Measurements from ENCODE around the gene CLCN6.

Gene CLCN6

DNA sequence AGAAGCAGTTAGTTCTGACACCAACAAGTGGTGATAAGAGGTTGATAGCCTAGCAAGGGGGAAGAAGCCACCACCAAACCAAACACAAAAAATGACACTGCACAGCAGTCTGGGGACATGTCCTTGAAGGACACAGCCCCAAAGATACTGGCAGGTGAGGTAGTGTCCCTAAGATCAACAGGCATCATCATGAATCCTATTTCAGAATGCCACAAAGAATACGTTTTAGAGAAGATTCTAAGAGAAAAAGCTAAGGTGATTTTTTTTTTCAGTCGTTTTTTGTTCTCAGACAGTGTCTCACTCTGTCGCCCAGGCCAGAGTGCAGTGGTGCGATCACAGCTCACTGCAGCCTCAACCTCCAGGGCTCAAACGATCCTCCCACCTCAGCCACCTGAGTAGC lies 19.8 kb upstream of the CLCN6 start:
- no peak for DNase-seq (ENCODE audit: low read depth in 1 of 2, low spot score in 1 of 2)
- TF ChIP-seq, protein P1, sequence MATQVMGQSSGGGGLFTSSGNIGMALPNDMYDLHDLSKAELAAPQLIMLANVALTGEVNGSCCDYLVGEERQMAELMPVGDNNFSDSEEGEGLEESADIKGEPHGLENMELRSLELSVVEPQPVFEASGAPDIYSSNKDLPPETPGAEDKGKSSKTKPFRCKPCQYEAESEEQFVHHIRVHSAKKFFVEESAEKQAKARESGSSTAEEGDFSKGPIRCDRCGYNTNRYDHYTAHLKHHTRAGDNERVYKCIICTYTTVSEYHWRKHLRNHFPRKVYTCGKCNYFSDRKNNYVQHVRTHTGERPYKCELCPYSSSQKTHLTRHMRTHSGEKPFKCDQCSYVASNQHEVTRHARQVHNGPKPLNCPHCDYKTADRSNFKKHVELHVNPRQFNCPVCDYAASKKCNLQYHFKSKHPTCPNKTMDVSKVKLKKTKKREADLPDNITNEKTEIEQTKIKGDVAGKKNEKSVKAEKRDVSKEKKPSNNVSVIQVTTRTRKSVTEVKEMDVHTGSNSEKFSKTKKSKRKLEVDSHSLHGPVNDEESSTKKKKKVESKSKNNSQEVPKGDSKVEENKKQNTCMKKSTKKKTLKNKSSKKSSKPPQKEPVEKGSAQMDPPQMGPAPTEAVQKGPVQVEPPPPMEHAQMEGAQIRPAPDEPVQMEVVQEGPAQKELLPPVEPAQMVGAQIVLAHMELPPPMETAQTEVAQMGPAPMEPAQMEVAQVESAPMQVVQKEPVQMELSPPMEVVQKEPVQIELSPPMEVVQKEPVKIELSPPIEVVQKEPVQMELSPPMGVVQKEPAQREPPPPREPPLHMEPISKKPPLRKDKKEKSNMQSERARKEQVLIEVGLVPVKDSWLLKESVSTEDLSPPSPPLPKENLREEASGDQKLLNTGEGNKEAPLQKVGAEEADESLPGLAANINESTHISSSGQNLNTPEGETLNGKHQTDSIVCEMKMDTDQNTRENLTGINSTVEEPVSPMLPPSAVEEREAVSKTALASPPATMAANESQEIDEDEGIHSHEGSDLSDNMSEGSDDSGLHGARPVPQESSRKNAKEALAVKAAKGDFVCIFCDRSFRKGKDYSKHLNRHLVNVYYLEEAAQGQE (IDR thresholded peaks at IDR 0.05; ENCODE audit: insufficient replicate concordance, low read depth): no peak
- TF ChIP-seq GABPA (IDR thresholded peaks at IDR 0.05; ENCODE audit: low read depth): no peak
- TF ChIP-seq POLR2AphosphoS5 (IDR thresholded peaks at IDR 0.05; ENCODE audit: low read depth): no peak
- TF ChIP-seq, protein P2, sequence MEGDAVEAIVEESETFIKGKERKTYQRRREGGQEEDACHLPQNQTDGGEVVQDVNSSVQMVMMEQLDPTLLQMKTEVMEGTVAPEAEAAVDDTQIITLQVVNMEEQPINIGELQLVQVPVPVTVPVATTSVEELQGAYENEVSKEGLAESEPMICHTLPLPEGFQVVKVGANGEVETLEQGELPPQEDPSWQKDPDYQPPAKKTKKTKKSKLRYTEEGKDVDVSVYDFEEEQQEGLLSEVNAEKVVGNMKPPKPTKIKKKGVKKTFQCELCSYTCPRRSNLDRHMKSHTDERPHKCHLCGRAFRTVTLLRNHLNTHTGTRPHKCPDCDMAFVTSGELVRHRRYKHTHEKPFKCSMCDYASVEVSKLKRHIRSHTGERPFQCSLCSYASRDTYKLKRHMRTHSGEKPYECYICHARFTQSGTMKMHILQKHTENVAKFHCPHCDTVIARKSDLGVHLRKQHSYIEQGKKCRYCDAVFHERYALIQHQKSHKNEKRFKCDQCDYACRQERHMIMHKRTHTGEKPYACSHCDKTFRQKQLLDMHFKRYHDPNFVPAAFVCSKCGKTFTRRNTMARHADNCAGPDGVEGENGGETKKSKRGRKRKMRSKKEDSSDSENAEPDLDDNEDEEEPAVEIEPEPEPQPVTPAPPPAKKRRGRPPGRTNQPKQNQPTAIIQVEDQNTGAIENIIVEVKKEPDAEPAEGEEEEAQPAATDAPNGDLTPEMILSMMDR (IDR thresholded peaks at IDR 0.05; ENCODE audit: insufficient read depth, low read length): no peak
- no peak for TF ChIP-seq SPI1 (IDR thresholded peaks at IDR 0.05; ENCODE audit: borderline replicate concordance, low read depth)
- Histone ChIP-seq H3K4me3 (replicated peaks; ENCODE audit: insufficient read depth, low read length) (no peak overlapping the region), H3K27me3 (ENCODE audit: insufficient read depth, poor library complexity, severe bottlenecking) (no peaks in the 10 kb centered on the region), H3K27ac (replicated peaks) (no peak overlapping the region)

DNA sequence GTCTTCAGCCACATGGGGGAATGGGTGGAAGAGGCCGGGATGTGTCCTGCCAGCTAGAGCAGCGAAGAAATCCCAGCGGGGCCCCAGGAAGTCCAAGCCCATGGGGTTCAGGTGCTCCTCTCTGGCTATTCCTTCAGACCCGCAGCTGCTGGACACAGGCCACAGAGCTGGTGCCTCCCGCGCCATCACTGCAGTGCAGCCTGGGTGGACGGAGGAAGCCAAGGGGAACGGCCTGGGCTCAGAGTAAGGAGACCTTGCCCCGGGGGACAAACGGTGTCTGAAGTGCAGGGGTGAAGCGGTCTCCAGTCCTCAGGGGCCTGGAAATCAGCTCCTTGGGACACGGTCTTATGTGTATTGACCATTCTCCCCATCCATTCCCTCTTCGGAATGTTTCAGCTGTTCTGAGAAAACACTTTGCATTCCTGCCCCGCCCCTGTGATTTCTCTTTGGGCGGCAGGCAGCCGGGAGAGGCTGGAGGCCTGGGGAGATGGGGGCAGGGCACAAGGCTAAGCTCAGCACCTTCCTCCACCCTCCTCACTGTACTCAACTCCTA lies 18.7 kb upstream of the CLCN6 start:
- DNase-seq (ENCODE audit: low read depth in 1 of 2, low spot score in 1 of 2): no peak
- Histone ChIP-seq H3K27ac (replicated peaks) (no peak overlapping the region), H3K4me3 (replicated peaks; ENCODE audit: insufficient read depth, low read length) (no peak overlapping the region), H3K27me3 (ENCODE audit: insufficient read depth, poor library complexity, severe bottlenecking) (no peaks in the 10 kb centered on the region)
- no peak for TF ChIP-seq GABPA (IDR thresholded peaks at IDR 0.05; ENCODE audit: low read depth)
- TF ChIP-seq, protein P1 (IDR thresholded peaks at IDR 0.05; ENCODE audit: insufficient replicate concordance, low read depth): no peak
- TF ChIP-seq, protein P2 (IDR thresholded peaks at IDR 0.05; ENCODE audit: insufficient read depth, low read length): no peak

DNA sequence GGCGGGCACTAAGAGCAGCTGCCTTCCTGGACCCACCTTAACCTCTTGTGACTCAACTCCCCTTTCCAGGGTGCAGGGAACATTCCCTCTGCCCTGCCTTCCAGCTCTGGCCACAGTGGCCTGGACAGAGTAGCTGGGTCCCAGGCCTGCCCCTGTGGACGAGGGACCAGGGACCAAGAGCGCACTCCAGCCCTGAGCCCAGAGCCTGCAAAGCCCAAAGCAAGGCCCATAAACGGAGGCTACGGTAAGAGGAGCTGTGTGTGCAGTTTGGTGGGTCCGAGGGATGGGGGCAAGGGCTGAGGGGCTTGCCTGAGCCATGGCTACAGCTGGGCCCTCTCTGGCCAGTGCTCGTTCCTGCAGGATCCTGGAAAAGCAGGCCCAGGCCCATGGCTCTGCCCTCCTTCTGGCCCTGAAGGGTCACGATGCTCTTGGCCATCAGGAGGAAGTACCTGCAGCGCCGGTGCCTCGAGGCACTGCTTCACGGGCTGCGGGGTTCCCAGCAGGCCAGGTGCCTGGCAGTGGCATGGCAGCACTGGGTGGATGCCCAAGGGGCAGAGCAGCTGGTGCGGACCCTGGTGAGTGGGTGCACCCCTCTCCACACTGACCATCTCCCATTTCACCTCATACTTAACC lies 18.1 kb upstream of the CLCN6 start:
- Histone ChIP-seq H3K27ac (replicated peaks) (no peak overlapping the region), H3K4me3 (replicated peaks; ENCODE audit: insufficient read depth, low read length) (no peak overlapping the region), H3K27me3 (ENCODE audit: insufficient read depth, poor library complexity, severe bottlenecking) (no peaks in the 10 kb centered on the region)
- no peak for DNase-seq (ENCODE audit: low read depth in 1 of 2, low spot score in 1 of 2)
- TF ChIP-seq SPI1 (IDR thresholded peaks at IDR 0.05; ENCODE audit: borderline replicate concordance, low read depth) (no peak), POLR2AphosphoS5 (IDR thresholded peaks at IDR 0.05; ENCODE audit: low read depth) (no peak), GABPA (IDR thresholded peaks at IDR 0.05; ENCODE audit: low read depth) (no peak)
- TF ChIP-seq, protein P1 (IDR thresholded peaks at IDR 0.05; ENCODE audit: insufficient replicate concordance, low read depth): no peak
- TF ChIP-seq, protein P2 (IDR thresholded peaks at IDR 0.05; ENCODE audit: insufficient read depth, low read length): no peak

All from HL-60 (cell line).